GM21515 (cell line): ENCODE data around the gene TVP23A.
"Not testable (repeated sequence)": the region's sequence is repeated elsewhere in the genome, so short reads cannot be mapped to it uniquely, and the experiment has no call there.

ENCODE experiments used
- ATAC-seq: cut with Tn5 transposase; IDR thresholded peaks from one replicate; pipeline ENCODE4 v1.9.1; 2021; ENCODE audit not compliant: unreplicated experiment

TVP23A gene

DNA sequence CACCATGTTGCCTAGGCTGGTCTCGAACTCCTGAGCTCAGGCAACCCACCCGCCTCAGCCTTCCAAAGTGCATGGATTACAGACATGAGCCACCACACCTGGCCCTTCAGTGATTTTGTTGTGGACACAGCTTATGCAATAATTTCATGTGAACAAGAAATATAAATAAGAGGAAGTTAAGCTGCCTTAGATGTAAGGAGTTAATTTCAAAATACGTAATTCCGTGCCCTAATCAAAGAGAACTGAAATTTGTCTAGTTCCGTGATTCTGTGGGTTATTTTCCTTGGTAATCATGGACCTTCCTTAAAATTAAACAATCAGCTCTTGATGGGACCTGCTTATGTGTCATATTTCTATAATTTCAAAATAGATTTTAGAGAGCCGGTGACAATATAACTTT is 11.9 kb downstream of the TVP23A start:
- ATAC-seq = no peak

GRCh38 chr16:10805334-10805733 is 13.3 kb downstream of the TVP23A start:
- ATAC-seq = no peak

DNA sequence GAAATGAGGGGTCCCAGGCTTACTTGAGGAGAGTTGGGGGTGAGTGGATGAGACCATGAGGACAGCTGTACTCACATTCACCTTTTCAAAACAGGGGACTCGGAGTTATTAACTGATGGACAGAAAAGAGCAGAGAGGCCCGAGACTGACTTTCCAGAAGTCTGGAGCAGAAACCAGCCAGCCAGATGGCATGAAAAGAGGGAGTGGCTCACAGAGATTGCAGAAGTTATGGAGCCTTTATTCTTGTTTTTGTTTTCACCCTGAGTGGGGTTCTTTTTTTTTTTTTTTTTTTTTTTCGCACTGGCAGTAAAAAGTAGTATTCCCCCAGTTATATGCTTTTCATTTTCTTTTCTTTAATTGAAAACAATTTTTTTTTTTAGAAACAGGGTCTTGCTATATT is 18.9 kb downstream of the TVP23A start:
- no peak for ATAC-seq

DNA sequence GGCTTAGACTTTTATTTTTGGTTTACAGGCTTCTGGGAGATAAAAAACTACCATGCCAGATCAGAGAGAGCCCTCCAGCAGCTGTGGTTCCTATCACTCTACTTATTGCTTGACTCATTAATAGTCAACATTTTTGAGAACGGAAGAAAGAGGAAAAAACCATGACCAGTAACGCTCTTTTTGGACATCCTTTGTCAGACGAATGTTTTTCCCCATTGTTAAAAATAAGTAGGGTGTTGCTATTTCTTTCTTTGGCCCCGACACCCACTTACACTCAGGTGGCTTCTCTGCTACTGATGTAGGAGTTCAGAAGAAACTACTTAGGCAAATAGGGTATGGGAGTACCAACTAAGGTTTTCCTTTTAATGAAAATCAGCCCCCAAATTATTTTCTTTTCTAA is 27.5 kb downstream of the TVP23A start:
- ATAC-seq = no peak

GRCh38 chr16:10788630-10789029 is 30.0 kb downstream of the TVP23A start:
- ATAC-seq = not testable (repeated sequence)

DNA sequence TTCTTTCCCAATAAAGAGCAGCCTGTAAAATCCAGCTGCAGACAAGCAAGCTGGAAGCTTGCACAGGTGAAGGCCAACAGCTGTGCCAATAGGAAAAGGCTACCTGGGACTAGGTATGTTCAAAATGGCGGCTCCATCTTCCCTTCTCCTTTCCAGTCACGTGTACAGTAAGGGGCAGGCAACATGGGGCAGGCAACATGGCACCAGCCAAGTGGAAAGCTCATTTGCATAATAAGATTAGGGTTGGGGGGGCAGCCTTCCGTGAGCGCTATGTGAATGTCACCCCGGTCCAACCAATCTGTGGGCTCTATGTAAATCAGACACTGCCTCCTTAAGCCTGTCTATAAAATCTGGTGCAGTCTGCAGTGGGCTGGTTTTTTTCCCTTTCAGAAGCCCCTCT is 31.3 kb downstream of the TVP23A start:
- ATAC-seq = no peak

DNA sequence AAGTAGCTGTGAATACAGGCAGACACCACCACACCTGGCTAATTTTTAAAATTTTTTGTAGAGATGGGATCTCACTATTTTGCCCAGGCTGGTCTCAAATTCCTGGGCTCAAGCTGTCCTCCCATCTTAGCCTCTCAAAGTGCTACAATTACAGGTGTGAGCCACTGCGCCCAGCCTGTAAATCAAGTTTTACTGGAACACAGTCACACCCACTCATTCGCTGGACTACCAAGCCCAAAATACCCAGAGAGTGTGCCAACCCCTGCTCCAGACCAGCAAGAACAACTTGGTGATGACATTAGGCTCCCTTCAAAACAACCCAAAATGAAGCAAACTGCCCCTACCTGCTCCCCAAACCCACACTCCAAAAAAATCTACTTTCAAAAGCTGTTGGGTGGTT is 36.0 kb downstream of the TVP23A start:
- ATAC-seq = no peak

GRCh38 chr16:10780628-10781027 is 38.0 kb downstream of the TVP23A start:
- no peak for ATAC-seq

GRCh38 chr16:10779908-10780307 is 38.7 kb downstream of the TVP23A start:
- not testable (repeated sequence) for ATAC-seq

DNA sequence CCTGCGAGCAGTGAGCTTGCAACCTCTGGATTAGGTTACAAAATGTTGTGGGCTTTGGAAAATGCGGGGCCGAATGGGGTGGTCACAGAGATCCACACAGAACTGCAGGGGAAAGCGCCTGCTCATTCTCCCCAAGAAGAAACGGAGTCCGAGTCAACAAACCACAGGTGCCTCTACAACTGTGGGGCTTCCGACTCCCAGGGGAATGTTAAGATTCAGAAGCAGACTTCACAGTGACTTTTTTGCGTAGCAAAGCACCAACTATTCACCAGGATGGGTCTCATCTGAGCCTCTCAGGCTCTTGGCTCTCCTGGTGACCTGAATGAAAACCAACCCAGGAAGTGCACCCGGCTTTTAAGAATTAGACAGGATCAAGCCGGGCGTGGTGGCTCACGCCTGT is 41.2 kb downstream of the TVP23A start:
- ATAC-seq = no peak

DNA sequence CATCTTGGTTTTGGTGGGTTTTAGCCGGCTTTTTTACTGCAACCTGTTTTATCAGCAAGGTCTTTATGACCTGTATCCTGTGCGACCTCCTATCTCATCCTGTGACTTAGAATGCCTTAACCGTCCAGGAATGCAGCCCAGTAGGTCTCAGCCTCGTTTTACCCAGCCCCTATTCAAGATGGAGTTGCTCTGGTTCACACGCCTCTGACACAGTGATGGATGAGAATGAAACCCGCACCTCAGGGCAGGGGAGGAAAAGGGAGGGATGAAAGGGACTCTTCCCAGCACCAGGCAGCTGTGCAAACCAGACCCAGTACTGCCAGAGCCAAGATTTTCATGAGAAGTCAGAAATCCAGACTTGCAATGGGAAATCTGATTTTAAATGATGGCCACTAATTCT is 41.7 kb downstream of the TVP23A start:
- not testable (repeated sequence) for ATAC-seq

DNA sequence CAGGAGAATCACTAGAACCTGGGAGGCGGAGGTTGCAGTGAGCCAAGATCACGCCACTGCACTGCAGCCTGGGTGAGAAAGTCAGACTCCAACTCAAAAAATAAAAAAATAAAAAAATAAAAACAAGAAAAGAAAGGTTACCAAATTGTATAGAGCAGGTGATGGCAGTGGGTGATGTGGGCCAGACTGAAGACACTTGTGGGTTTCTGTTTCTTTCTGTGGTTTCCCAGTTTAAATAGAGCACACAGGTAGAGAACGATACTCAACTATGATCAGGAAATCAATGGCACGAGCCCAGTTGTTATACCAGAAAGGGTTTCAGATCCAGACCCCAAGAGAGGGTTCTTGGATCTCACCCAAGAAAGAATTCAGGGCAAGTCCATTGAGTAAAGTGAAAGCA is 42.3 kb downstream of the TVP23A start:
- peak; percentile 77 for ATAC-seq

- no peak for ATAC-seq
These were observed 47.7 kb downstream of the TVP23A start for GRCh38 chr16:10770907-10771306.

DNA sequence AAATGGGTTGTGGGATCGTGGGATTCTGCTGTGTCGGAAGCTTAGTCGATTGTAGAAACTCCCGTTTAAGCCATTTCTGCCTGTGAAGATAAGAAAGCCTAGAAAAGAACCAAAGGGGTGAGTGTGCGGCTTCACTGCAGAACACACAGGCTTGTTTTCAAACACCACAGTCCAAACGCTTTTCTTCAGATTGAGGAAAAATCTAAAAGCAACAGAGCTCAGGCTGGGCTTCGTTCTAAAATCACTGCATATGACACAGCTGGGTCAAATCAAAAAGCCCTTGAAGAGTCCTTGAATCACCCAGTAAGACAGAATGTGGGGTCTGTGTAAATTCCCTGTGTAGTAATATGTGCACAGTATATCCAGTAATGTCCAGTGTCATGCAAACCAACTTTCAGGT is 49.2 kb downstream of the TVP23A start:
- no peak for ATAC-seq

DNA sequence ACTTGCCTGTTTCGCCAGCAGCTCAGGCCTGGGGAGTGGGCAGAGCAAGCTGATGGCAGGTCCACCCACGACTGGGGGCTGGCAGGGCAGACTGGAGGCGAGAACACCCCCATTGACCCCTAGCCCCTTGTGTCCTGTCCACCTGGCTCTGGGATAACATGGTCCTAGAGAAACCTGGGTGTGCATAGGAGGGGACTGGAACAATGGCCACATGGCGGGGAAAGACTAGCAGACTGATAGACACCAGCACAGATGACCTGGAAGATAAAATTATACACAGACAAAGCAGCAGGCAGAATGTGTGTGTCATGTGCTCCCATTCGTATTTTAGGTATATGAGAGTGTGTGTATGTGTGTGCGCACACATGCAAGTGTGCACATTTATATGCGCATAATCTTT is 51.5 kb downstream of the TVP23A start:
- ATAC-seq = no peak

GRCh38 chr16:10765772-10766171 is 52.8 kb downstream of the TVP23A start:
- ATAC-seq = no peak

GRCh38 chr16:10763456-10763855 is 55.1 kb downstream of the TVP23A start:
- no peak for ATAC-seq

DNA sequence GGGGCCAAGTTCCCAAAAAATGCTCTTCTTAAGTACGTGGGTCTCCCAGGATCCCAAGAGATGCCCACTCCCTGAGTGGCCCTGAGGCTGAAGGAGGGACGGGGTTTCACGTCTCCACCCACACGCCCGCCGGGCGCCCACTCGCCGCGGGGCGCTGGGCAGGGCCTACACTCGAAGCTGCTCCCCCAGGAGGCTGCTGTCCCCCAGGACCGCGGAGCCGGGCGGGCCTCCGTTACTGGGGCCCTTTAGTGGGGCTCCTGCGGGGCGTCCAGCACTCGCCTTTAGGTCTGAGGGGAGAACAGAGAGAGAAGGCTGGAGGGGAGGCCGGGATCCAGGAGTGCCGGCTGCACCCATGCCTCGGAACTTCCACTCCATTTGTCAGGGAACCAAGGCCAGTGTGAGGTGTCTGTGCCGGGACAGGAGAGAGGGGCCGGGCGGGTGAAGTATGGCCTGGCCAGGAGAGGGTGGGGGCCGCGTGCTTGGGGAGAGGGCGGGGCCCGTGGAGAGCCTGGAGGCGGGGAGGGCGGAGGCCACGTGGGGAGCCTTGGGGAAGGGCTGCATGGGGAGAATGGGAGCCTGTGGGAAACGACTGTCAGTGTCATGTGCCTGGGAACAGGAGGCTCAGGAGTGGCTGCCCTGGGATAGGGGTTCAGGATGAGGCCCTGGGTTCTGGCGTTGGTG is 56.1 kb downstream of the TVP23A start:
- ATAC-seq = no peak

DNA sequence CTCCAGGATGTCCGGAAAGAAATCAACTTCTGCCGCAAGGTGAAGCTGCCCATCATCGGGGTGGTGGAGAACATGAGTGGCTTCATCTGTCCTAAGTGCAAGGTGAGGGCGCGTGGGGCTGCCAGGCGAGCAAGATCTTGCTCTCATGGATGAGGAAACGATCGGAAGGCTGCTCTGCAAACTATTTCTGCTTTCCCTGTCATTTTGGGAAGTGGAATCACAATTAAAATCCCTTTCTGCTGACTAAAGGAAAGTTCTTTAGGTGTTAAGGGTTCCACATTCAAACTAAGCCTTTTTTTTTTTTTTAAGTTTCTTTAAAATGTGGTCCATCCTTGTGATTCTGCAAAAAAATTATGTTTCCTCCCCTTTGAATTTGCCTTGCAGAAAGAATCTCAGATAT is 57.2 kb downstream of the TVP23A start:
- no peak for ATAC-seq

GRCh38 chr16:10760858-10761257 is 57.7 kb downstream of the TVP23A start:
- ATAC-seq = no peak

DNA sequence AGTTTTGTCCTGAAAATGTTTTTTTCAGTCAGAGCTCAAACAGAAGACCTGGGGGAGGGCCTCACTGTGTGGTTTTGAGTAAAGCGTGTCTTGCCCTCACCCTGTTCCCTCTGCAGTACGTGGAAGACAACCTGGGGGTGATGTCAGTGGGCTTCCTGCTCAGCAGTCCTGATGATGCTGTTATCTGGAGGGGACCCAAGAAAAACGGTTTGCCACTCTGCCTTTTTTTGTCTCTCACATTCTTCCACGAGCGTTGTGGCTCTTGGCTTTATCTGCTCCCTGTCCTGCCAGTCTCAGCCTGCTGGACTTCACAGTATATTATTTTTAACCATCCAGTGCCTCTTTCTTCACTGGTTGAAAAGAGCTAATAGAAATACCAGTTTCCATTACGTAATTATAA is 62.0 kb downstream of the TVP23A start:
- no peak for ATAC-seq

- no peak for ATAC-seq
These were observed 63.7 kb downstream of the TVP23A start for GRCh38 chr16:10754941-10755340.

- ATAC-seq = no peak
These were observed 64.9 kb downstream of the TVP23A start for GRCh38 chr16:10753670-10754069.
